Measurements from ENCODE around the gene SNAPC5.
"Not testable (repeated sequence)": the region's sequence is repeated elsewhere in the genome, so short reads cannot be mapped to it uniquely, and the experiment has no call there.

The SNAPC5 gene

GRCh38 chr15:66503780-66504562, 6.4 kb upstream of the SNAPC5 start:
- peak overlapping the region; percentile 80 for H3K4me3 ChIP-seq (ENCODE audit: low read depth, low read length)
- DNase-seq (ENCODE audit: low read depth) = no peak
- no peak for TF ChIP-seq CTCF (IDR thresholded peaks at IDR 0.05; ENCODE audit: low read depth, low read length, missing control alignments)

- peak overlapping the region; percentile 80 for H3K4me3 ChIP-seq (ENCODE audit: low read depth, low read length)
- DNase-seq (ENCODE audit: low read depth) = not testable (repeated sequence)
These were observed 5.6 kb upstream of the SNAPC5 start for GRCh38 chr15:66503041-66503648.

- DNase-seq (ENCODE audit: low read depth) = no peak
- peak overlapping the region; percentile 80 for H3K4me3 ChIP-seq (ENCODE audit: low read depth, low read length)
- no peak for TF ChIP-seq CTCF (IDR thresholded peaks at IDR 0.05; ENCODE audit: low read depth, low read length, missing control alignments)
These were observed 4.9 kb upstream of the SNAPC5 start for GRCh38 chr15:66502491-66502890.

- H3K4me3 ChIP-seq (ENCODE audit: low read depth, low read length); DNase-seq (ENCODE audit: low read depth): not testable (repeated sequence)
These were observed 2.8 kb upstream of the SNAPC5 start for GRCh38 chr15:66500346-66500745.

- DNase-seq (ENCODE audit: low read depth) = no peak
- no peak overlapping the region for H3K4me3 ChIP-seq (ENCODE audit: low read depth, low read length)
- peak; percentile 30 for TF ChIP-seq CTCF (IDR thresholded peaks at IDR 0.05; ENCODE audit: low read depth, low read length, missing control alignments)
These were observed 1.2 kb upstream of the SNAPC5 start for GRCh38 chr15:66498501-66499386.

- H3K4me3 ChIP-seq (ENCODE audit: low read depth, low read length) = peak overlapping the region; percentile 86
- no peak for TF ChIP-seq CTCF (IDR thresholded peaks at IDR 0.05; ENCODE audit: low read depth, low read length, missing control alignments)
- DNase-seq (ENCODE audit: low read depth) = no peak
These were observed 536 bp downstream of the SNAPC5 start for GRCh38 chr15:66496951-66497501.

- no peak overlapping the region for H3K4me3 ChIP-seq (ENCODE audit: low read depth, low read length)
- TF ChIP-seq CTCF (IDR thresholded peaks at IDR 0.05; ENCODE audit: low read depth, low read length, missing control alignments) = no peak
- no peak for DNase-seq (ENCODE audit: low read depth)
These were observed 3.3 kb downstream of the SNAPC5 start for GRCh38 chr15:66494262-66494661.

Measured in GM12864 (cell line).